ENCODE measurements around the gene OR2H1.

GRCh38 chr6:29424575-29424974 lies 32.4 kb upstream of the OR2H1 start:
- TF ChIP-seq CTCF (IDR thresholded peaks at IDR 0.05), result no peak
- TF ChIP-seq POLR2A (IDR thresholded peaks at IDR 0.05), result no peak
- TF ChIP-seq POLR2AphosphoS5 (IDR thresholded peaks at IDR 0.05), result no peak
- no peak for TF ChIP-seq EP300 (IDR thresholded peaks at IDR 0.05)
